GM21737 (cell line): ENCODE measurements around the gene RBM39.
"Not testable (repeated sequence)": the region's sequence is repeated elsewhere in the genome, so short reads cannot be mapped to it uniquely, and the experiment has no call there.

Experiments
- ATAC-seq: cut with Tn5 transposase; IDR thresholded peaks from one replicate; pipeline ENCODE4 v1.9.1; 2021; ENCODE audit warnings: mild to moderate bottlenecking, moderate library complexity; ENCODE audit not compliant: unreplicated experiment

RBM39 gene

GRCh38 chr20:35726842-35727711 is 15.0 kb downstream of the RBM39 start:
- no peak for ATAC-seq

- ATAC-seq: no peak
These were observed 17.5 kb downstream of the RBM39 start for GRCh38 chr20:35724321-35725230.

GRCh38 chr20:35723652-35724320 is 18.3 kb downstream of the RBM39 start:
- ATAC-seq: not testable (repeated sequence)

GRCh38 chr20:35723275-35723639 is 18.8 kb downstream of the RBM39 start:
- ATAC-seq: not testable (repeated sequence)

GRCh38 chr20:35721621-35722020 is 20.4 kb downstream of the RBM39 start:
- no peak for ATAC-seq

GRCh38 chr20:35721219-35721618 is 20.8 kb downstream of the RBM39 start:
- ATAC-seq: no peak

GRCh38 chr20:35720165-35721123 is 21.6 kb downstream of the RBM39 start:
- no peak for ATAC-seq

GRCh38 chr20:35719717-35720116 is 22.3 kb downstream of the RBM39 start:
- no peak for ATAC-seq

- ATAC-seq: no peak
These were observed 23.0 kb downstream of the RBM39 start for GRCh38 chr20:35718972-35719635.

GRCh38 chr20:35718321-35718720 is 23.7 kb downstream of the RBM39 start:
- ATAC-seq: not testable (repeated sequence)

- ATAC-seq: no peak
These were observed 25.7 kb downstream of the RBM39 start for GRCh38 chr20:35716330-35716729.

GRCh38 chr20:35715652-35716051 is 26.4 kb downstream of the RBM39 start:
- no peak for ATAC-seq

GRCh38 chr20:35714127-35714526 is 27.9 kb downstream of the RBM39 start:
- ATAC-seq: no peak

- not testable (repeated sequence) for ATAC-seq
These were observed 28.9 kb downstream of the RBM39 start for GRCh38 chr20:35713120-35713519.

- ATAC-seq: no peak
These were observed 30.4 kb downstream of the RBM39 start for GRCh38 chr20:35711588-35712209.

- ATAC-seq: no peak
These were observed 31.0 kb downstream of the RBM39 start for GRCh38 chr20:35710884-35711587.

- no peak for ATAC-seq
These were observed 32.0 kb downstream of the RBM39 start for GRCh38 chr20:35710039-35710438.

GRCh38 chr20:35709259-35709658 is 32.8 kb downstream of the RBM39 start:
- ATAC-seq: no peak
